H9 (cell line): ENCODE measurements around the gene NEGR1. TPM values are rescaled to one million over a fixed set of nuclear protein-coding genes. Genes with fewer than 3 reads are reported as not detected.

Experiments
- DNase-seq: peaks from one replicate; pipeline ENCODE4 v3.0.0-alpha.2; 2017
- H2AFZ ChIP-seq: one replicate; pipeline ENCODE4 v1.6.1; 2013; ENCODE audit warnings: mild to moderate bottlenecking, low read length, control low read depth, moderate library complexity
- H2AK5ac ChIP-seq: 2 replicates; pipeline ENCODE4 v1.6.1; 2013; ENCODE audit warnings: low read length, control low read depth, mixed read lengths; ENCODE audit not compliant: insufficient read length
- H2BK120ac ChIP-seq: one replicate; pipeline ENCODE4 v1.6.1; 2013; ENCODE audit warnings: low read depth, mild to moderate bottlenecking, low read length, control low read depth, inconsistent platforms; ENCODE audit not compliant: poor library complexity, severe bottlenecking
- H2BK12ac ChIP-seq: 2 replicates; pipeline ENCODE4 v1.6.1; 2013; ENCODE audit warnings: low read length, control low read depth, mixed read lengths, low read depth; ENCODE audit not compliant: insufficient read length
- H2BK15ac ChIP-seq: 2 replicates; pipeline ENCODE4 v1.6.1; 2013; ENCODE audit warnings: low read depth, low read length, control low read depth
- H2BK20ac ChIP-seq: one replicate; pipeline ENCODE4 v1.6.1; 2013; ENCODE audit warnings: low read depth, mild to moderate bottlenecking, low read length, control low read depth, inconsistent platforms; ENCODE audit not compliant: poor library complexity, severe bottlenecking
- H2BK5ac ChIP-seq: 2 replicates; pipeline ENCODE4 v1.6.1; 2013; ENCODE audit warnings: low read length, control low read depth, mixed read lengths; ENCODE audit not compliant: insufficient read length
- H3K14ac ChIP-seq: 2 replicates; pipeline ENCODE4 v1.6.1; 2013; ENCODE audit warnings: low read length, control low read depth; ENCODE audit not compliant: insufficient read depth
- H3K18ac ChIP-seq: 2 replicates; pipeline ENCODE4 v1.6.1; 2013; ENCODE audit warnings: low read depth, mild to moderate bottlenecking, mixed read lengths, low read length, control low read depth; ENCODE audit not compliant: insufficient read length
- H3K23ac ChIP-seq: 2 replicates; pipeline ENCODE4 v1.6.1; 2013; ENCODE audit warnings: low read length, control low read depth, mixed read lengths, low read depth; ENCODE audit not compliant: insufficient read length
- H3K23me2 ChIP-seq: 2 replicates; pipeline ENCODE4 v1.6.1; 2013; ENCODE audit warnings: low read depth, mild to moderate bottlenecking, mixed read lengths, low read length, control low read depth; ENCODE audit not compliant: insufficient read length, poor library complexity, severe bottlenecking
- H3K27ac ChIP-seq: 2 replicates; pipeline ENCODE4 v1.5.1; 2013; ENCODE audit warnings: low read length, control low read depth, mixed read lengths, low read depth; ENCODE audit not compliant: insufficient read length
- H3K27me3 ChIP-seq: 2 replicates; pipeline ENCODE4 v1.6.1; 2013; ENCODE audit warnings: low read length, control low read depth, inconsistent platforms; ENCODE audit not compliant: insufficient read depth
- H3K4ac ChIP-seq: 2 replicates; pipeline ENCODE4 v1.6.1; 2013; ENCODE audit warnings: low read depth, mild to moderate bottlenecking, control low read depth, inconsistent platforms, low read length, moderate library complexity
- H3K4me1 ChIP-seq: 2 replicates; pipeline ENCODE4 v1.6.1; 2013; ENCODE audit warnings: low read length, control low read depth, inconsistent platforms; ENCODE audit not compliant: insufficient read depth
- H3K4me2 ChIP-seq: 2 replicates; pipeline ENCODE4 v1.6.1; 2013; ENCODE audit warnings: low read length, control low read depth, mixed read lengths; ENCODE audit not compliant: insufficient read length, insufficient read depth
- H3K56ac ChIP-seq: 2 replicates; pipeline ENCODE4 v1.6.1; 2013; ENCODE audit warnings: low read depth, mild to moderate bottlenecking, mixed read lengths, low read length, control low read depth; ENCODE audit not compliant: insufficient read length
- H3K79me1 ChIP-seq: 2 replicates; pipeline ENCODE4 v1.6.1; 2013; ENCODE audit warnings: low read depth, mild to moderate bottlenecking, moderate library complexity, low read length, control low read depth, inconsistent platforms; ENCODE audit not compliant: insufficient read depth, poor library complexity, severe bottlenecking
- H3K79me2 ChIP-seq: 2 replicates; pipeline ENCODE4 v1.6.1; 2013; ENCODE audit warnings: low read length, control low read depth, inconsistent platforms; ENCODE audit not compliant: insufficient read depth
- H3K9ac ChIP-seq: 2 replicates; pipeline ENCODE4 v1.6.1; 2013; ENCODE audit warnings: low read length, control low read depth, mixed read lengths; ENCODE audit not compliant: insufficient read length; ENCODE audit errors: extremely low read depth
- H3K9me3 ChIP-seq: one replicate; pipeline ENCODE4 v1.6.1; 2013; ENCODE audit warnings: low read depth, low read length, inconsistent platforms; ENCODE audit not compliant: control insufficient read depth
- H3T11ph ChIP-seq: one replicate; pipeline ENCODE4 v1.6.1; 2013; ENCODE audit warnings: mild to moderate bottlenecking, low read length, control low read depth, inconsistent platforms
- H4K20me1 ChIP-seq: one replicate; pipeline ENCODE4 v1.6.1; 2013; ENCODE audit not compliant: control insufficient read depth, insufficient read length, insufficient read depth
- H4K5ac ChIP-seq: 2 replicates; pipeline ENCODE4 v1.6.1; 2013; ENCODE audit warnings: low read depth, mild to moderate bottlenecking, mixed read lengths, low read length, control low read depth; ENCODE audit not compliant: insufficient read length
- H4K8ac ChIP-seq: replicated peaks from 2 replicates; pipeline ENCODE4 v1.6.1; 2013; ENCODE audit warnings: low read length, control low read depth, mixed read lengths, low read depth; ENCODE audit not compliant: insufficient read length
- H4K91ac ChIP-seq: 2 replicates; pipeline ENCODE4 v1.6.1; 2013; ENCODE audit warnings: low read depth, mild to moderate bottlenecking, moderate library complexity, mixed read lengths, low read length, control low read depth; ENCODE audit not compliant: insufficient read length
- H3K27ac Mint-ChIP-seq, 3 experiments: 2 replicates in 2 of 3; 3 replicates in 1 of 3; pipeline ENCODE4 v1.8.0; 2020 to 2021; ENCODE audit warnings: mixed read lengths in 3 of 3, mild to moderate bottlenecking in 1 of 3, moderate library complexity in 1 of 3
- H3K27me3 Mint-ChIP-seq: 2 replicates; pipeline ENCODE4 v1.8.0; 2021; ENCODE audit warnings: low read depth, mild to moderate bottlenecking, moderate library complexity, mixed read lengths
- H3K36me3 Mint-ChIP-seq, 3 experiments: 2 replicates in 2 of 3; 3 replicates in 1 of 3; pipeline ENCODE4 v1.8.0; 2020 to 2021; ENCODE audit warnings: low read depth in 3 of 3, mixed read lengths in 3 of 3; ENCODE audit not compliant: insufficient read depth in 1 of 3
- H3K4me1 Mint-ChIP-seq, 2 experiments: 2 replicates each; pipeline ENCODE4 v1.8.0; 2020; ENCODE audit warnings: mixed read lengths in 2 of 2
- H3K4me3 Mint-ChIP-seq, 2 experiments: 2 replicates in 1 of 2; 3 replicates in 1 of 2; pipeline ENCODE4 v1.8.0; 2020 to 2021; ENCODE audit warnings: mild to moderate bottlenecking in 2 of 2, mixed read lengths in 2 of 2, moderate library complexity in 1 of 2
- H3K9me3 Mint-ChIP-seq, 2 experiments: 2 replicates in 1 of 2; 3 replicates in 1 of 2; pipeline ENCODE4 v1.8.0; 2020; ENCODE audit warnings: mild to moderate bottlenecking in 2 of 2, mixed read lengths in 2 of 2, moderate library complexity in 1 of 2
- WGBS: extraction: QIAGEN DNeasy Blood & Tissue Kit; methylation state at CpG from one replicate; pipeline ENCODE4 v1.1.7; 2013; ENCODE audit warnings: missing lambda C conversion rate, low lambda C conversion rate, mixed read lengths; ENCODE audit not compliant: insufficient read length; ENCODE audit errors: extremely low coverage; 5-methylcytosine and 5-hydroxymethylcytosine counted together
- total RNA-seq: library from RNA; stranded (reverse); gene quantifications from 2 replicates; pipeline ENCODE4 v1.2.1, GENCODE V29; 2021
- TF ChIP-seq, protein P1 (sequence below): fragments of 200-600 bp; sonication (generic); conservative IDR thresholded peaks from 3 replicates; pipeline ENCODE4 v1.8.0; 2021; ENCODE audit warnings: antibody characterized with exemption, mild to moderate bottlenecking

NEGR1 gene
- total RNA-seq, 1 experiment from 2014 or later = 0.13 TPM

DNA sequence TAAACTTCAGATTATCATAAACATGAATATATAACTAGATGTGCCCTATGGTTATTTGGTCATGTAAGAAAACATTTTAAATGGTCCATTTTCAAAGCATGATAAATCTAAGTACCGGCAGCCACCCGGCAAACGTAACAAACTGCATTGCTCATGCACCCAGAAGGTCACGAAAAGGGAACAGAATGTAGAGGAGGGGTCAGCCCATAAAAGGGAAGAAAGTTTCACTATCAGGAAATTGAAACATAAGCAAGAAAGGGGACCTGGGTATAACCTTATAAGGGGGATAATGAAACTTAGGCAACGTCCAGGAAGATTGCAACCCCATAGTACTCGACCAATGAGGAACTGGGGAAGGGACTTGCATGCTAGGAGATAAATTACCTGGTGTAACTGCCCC, 780.3 kb downstream of the NEGR1 start:
- no peaks in the 10 kb centered on the region for H3K9me3 ChIP-seq
- no peak overlapping the region for H2BK15ac ChIP-seq
- no peak overlapping the region for H3K27ac ChIP-seq
- no peak overlapping the region for H2BK20ac ChIP-seq
- no peak overlapping the region for H4K91ac ChIP-seq
- no peak for DNase-seq
- H3K56ac ChIP-seq = no peak overlapping the region
- no peak overlapping the region for H2AK5ac ChIP-seq
- no peak overlapping the region for H3T11ph ChIP-seq
- H3K14ac ChIP-seq = no peak overlapping the region
- no peak overlapping the region for H2AFZ ChIP-seq
- H3K9ac ChIP-seq = no peak overlapping the region
- TF ChIP-seq, protein P1, sequence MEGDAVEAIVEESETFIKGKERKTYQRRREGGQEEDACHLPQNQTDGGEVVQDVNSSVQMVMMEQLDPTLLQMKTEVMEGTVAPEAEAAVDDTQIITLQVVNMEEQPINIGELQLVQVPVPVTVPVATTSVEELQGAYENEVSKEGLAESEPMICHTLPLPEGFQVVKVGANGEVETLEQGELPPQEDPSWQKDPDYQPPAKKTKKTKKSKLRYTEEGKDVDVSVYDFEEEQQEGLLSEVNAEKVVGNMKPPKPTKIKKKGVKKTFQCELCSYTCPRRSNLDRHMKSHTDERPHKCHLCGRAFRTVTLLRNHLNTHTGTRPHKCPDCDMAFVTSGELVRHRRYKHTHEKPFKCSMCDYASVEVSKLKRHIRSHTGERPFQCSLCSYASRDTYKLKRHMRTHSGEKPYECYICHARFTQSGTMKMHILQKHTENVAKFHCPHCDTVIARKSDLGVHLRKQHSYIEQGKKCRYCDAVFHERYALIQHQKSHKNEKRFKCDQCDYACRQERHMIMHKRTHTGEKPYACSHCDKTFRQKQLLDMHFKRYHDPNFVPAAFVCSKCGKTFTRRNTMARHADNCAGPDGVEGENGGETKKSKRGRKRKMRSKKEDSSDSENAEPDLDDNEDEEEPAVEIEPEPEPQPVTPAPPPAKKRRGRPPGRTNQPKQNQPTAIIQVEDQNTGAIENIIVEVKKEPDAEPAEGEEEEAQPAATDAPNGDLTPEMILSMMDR = no peak
- no peak overlapping the region for H4K8ac ChIP-seq
- no peak overlapping the region for H3K23ac ChIP-seq
- H2BK5ac ChIP-seq = no peak overlapping the region
- Mint-ChIP-seq H3K9me3 (peaks cover 7% of the 10 kb centered on the region in 2 experiments; a peak in 4 of 5 replicates), H3K27me3 (no peaks in the 10 kb centered on the region), H3K27ac (no peak overlapping the region), H3K4me3 (no peak overlapping the region), H3K36me3 (peaks cover 0 to 10% (median 0%) of the 10 kb centered on the region in 3 experiments; a peak in 3 of 7 replicates), H3K4me1 (no peaks in the 10 kb centered on the region)
- H3K18ac ChIP-seq = no peak overlapping the region
- H3K4me1 ChIP-seq = no peaks in the 10 kb centered on the region
- H3K23me2 ChIP-seq = no peaks in the 10 kb centered on the region
- H2BK12ac ChIP-seq = no peak overlapping the region
- no peaks in the 10 kb centered on the region for H4K20me1 ChIP-seq
- no peaks in the 10 kb centered on the region for H3K27me3 ChIP-seq
- no peak overlapping the region for H3K4ac ChIP-seq
- WGBS = no CpG with 5 or more reads among the region's 6 CpGs
- H4K5ac ChIP-seq = no peak overlapping the region
- H3K79me2 ChIP-seq = no peaks in the 10 kb centered on the region
- no peak overlapping the region for H2BK120ac ChIP-seq
- H3K4me2 ChIP-seq = no peak overlapping the region
- no peaks in the 10 kb centered on the region for H3K79me1 ChIP-seq
